SK-N-SH treated with all-trans-retinoic acid at 6 μM for 48 hours (cell line): ENCODE measurements around the gene RNF10.

Experiments used
- ARNTL ChIP-seq: fragments of 450-650 bp; formaldehyde crosslinking; IDR thresholded peaks from 2 replicates; pipeline ENCODE4 v1.5.0; 2020; ENCODE audit warnings: low read depth, mild to moderate bottlenecking, moderate library complexity, borderline replicate concordance
- CSDC2 ChIP-seq: fragments of 250-450 bp; sonication (Bioruptor Pico); IDR thresholded peaks from 2 replicates; pipeline ENCODE4 v1.5.0; 2020; ENCODE audit warnings: mild to moderate bottlenecking, moderate library complexity
- ESRRG ChIP-seq: fragments of 250-450 bp; sonication (Bioruptor Pico); IDR thresholded peaks from 2 replicates; pipeline ENCODE4 v1.6.1; 2021; ENCODE audit warnings: mild to moderate bottlenecking
- GLIS3 ChIP-seq: fragments of 250-450 bp; sonication (Bioruptor Pico); IDR thresholded peaks from 2 replicates; pipeline ENCODE4 v1.5.0; 2020; ENCODE audit warnings: mild to moderate bottlenecking, moderate library complexity
- PATZ1 ChIP-seq: fragments of 250-450 bp; sonication (Bioruptor Pico); IDR thresholded peaks from 2 replicates; pipeline ENCODE4 v1.8.0; 2020; ENCODE audit warnings: mild to moderate bottlenecking, moderate library complexity, borderline replicate concordance
- POU6F1 ChIP-seq: fragments of 250-450 bp; sonication (Bioruptor Pico); IDR thresholded peaks from 2 replicates; pipeline ENCODE4 v1.8.0; 2021; ENCODE audit warnings: low read depth, mild to moderate bottlenecking, moderate library complexity, borderline replicate concordance
- PPARA ChIP-seq: fragments of 250-450 bp; sonication (Bioruptor Pico); IDR thresholded peaks from 2 replicates; pipeline ENCODE4 v1.5.0; 2020; ENCODE audit warnings: mild to moderate bottlenecking, borderline replicate concordance
- TCF4 ChIP-seq: fragments of 250-450 bp; sonication (Bioruptor Pico); IDR thresholded peaks from 2 replicates; pipeline ENCODE4 v1.8.0; 2021; ENCODE audit warnings: mild to moderate bottlenecking, moderate library complexity, borderline replicate concordance
- ZNF565 ChIP-seq: fragments of 450-650 bp; formaldehyde crosslinking; conservative IDR thresholded peaks from 2 replicates; pipeline ENCODE4 v1.5.0; 2020; ENCODE audit warnings: low read depth, mild to moderate bottlenecking, moderate library complexity
- ZNF8 ChIP-seq: fragments of 450-650 bp; formaldehyde crosslinking; IDR thresholded peaks from 2 replicates; pipeline ENCODE4 v1.5.0; 2020; ENCODE audit warnings: mild to moderate bottlenecking, moderate library complexity
- TF ChIP-seq, protein P1 (sequence below): fragments of 250-450 bp; sonication (Bioruptor Pico); IDR thresholded peaks from 2 replicates; pipeline ENCODE4 v1.5.1; 2020; ENCODE audit warnings: low read depth, mild to moderate bottlenecking, moderate library complexity

GRCh38 chr12:120583478-120584030 lies 49.4 kb downstream of the RNF10 start:
- TF ChIP-seq POU6F1 (CRISPR knock-in tag) (no peak), ZNF8 (CRISPR knock-in tag) (no peak), PPARA (CRISPR knock-in tag) (no peak), TCF4 (CRISPR knock-in tag) (no peak), ZNF565 (no peak), ARNTL (CRISPR knock-in tag) (no peak), ESRRG (no peak), CSDC2 (no peak), PATZ1 (no peak), GLIS3 (CRISPR knock-in tag) (no peak)
- TF ChIP-seq, protein P1, sequence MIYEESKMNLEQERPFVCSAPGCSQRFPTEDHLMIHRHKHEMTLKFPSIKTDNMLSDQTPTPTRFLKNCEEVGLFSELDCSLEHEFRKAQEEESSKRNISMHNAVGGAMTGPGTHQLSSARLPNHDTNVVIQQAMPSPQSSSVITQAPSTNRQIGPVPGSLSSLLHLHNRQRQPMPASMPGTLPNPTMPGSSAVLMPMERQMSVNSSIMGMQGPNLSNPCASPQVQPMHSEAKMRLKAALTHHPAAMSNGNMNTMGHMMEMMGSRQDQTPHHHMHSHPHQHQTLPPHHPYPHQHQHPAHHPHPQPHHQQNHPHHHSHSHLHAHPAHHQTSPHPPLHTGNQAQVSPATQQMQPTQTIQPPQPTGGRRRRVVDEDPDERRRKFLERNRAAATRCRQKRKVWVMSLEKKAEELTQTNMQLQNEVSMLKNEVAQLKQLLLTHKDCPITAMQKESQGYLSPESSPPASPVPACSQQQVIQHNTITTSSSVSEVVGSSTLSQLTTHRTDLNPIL, result no peak
